ENCODE results near the gene DYNC1I1. TPM values are rescaled to one million over a fixed set of nuclear protein-coding genes. Genes with fewer than 3 reads are reported as not detected.

Gene DYNC1I1
- polyA plus RNA-seq, 1 donor from 2014 or later: 28.9 TPM

- no peaks in the 10 kb centered on the region for H3K9me2 ChIP-seq (ENCODE audit: insufficient read depth, low read length)
- H3K9ac ChIP-seq (ENCODE audit: low read length): no peak overlapping the region
- no peak overlapping the region for H3K4me3 ChIP-seq (ENCODE audit: low read length)
- H2AFZ ChIP-seq (ENCODE audit: low read depth, low read length): no peak overlapping the region
- no peaks in the 10 kb centered on the region for H3K36me3 ChIP-seq (ENCODE audit: insufficient read depth, low read length)
- H3K79me2 ChIP-seq (replicated peaks; ENCODE audit: insufficient read depth, low read length): no peaks in the 10 kb centered on the region
- no peak overlapping the region for H3K27ac ChIP-seq (ENCODE audit: low read length)
- no peaks in the 10 kb centered on the region for H3F3A ChIP-seq (ENCODE audit: insufficient read depth, low read length, poor library complexity, severe bottlenecking)
- H3K27me3 ChIP-seq (ENCODE audit: insufficient read depth, low read depth, low read length): no peaks in the 10 kb centered on the region
- no peak overlapping the region for H3K4me2 ChIP-seq (ENCODE audit: low read length)
- H4K20me1 ChIP-seq (ENCODE audit: insufficient read depth): no peaks in the 10 kb centered on the region
- H3K9me3 ChIP-seq (ENCODE audit: low read length): no peaks in the 10 kb centered on the region
- TF ChIP-seq, protein P1, sequence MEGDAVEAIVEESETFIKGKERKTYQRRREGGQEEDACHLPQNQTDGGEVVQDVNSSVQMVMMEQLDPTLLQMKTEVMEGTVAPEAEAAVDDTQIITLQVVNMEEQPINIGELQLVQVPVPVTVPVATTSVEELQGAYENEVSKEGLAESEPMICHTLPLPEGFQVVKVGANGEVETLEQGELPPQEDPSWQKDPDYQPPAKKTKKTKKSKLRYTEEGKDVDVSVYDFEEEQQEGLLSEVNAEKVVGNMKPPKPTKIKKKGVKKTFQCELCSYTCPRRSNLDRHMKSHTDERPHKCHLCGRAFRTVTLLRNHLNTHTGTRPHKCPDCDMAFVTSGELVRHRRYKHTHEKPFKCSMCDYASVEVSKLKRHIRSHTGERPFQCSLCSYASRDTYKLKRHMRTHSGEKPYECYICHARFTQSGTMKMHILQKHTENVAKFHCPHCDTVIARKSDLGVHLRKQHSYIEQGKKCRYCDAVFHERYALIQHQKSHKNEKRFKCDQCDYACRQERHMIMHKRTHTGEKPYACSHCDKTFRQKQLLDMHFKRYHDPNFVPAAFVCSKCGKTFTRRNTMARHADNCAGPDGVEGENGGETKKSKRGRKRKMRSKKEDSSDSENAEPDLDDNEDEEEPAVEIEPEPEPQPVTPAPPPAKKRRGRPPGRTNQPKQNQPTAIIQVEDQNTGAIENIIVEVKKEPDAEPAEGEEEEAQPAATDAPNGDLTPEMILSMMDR (IDR thresholded peaks at IDR 0.05; ENCODE audit: poor library complexity, severe bottlenecking): no peak
- TF ChIP-seq EZH2 (IDR thresholded peaks at IDR 0.05; ENCODE audit: borderline replicate concordance, insufficient read depth, low read length, poor library complexity, severe bottlenecking) (no peak), POLR2AphosphoS5 (IDR thresholded peaks at IDR 0.05) (no peak), MXI1 (conservative IDR thresholded peaks at IDR 0.05; ENCODE audit: poor library complexity, severe bottlenecking) (no peak), RAD21 (conservative IDR thresholded peaks at IDR 0.05) (no peak), TAF1 (IDR thresholded peaks at IDR 0.05; ENCODE audit: low read depth) (no peak), SMC3 (conservative IDR thresholded peaks at IDR 0.05; ENCODE audit: poor library complexity) (no peak), REST (IDR thresholded peaks at IDR 0.05; ENCODE audit: borderline replicate concordance) (no peak), EP300 (conservative IDR thresholded peaks at IDR 0.05; ENCODE audit: poor library complexity, severe bottlenecking) (no peak)
Measured at GRCh38 chr7:95861041-95861440, 88.7 kb downstream of the DYNC1I1 start.

- H2AFZ ChIP-seq (ENCODE audit: low read depth, low read length): no peak overlapping the region
- H3K9ac ChIP-seq (ENCODE audit: low read length): no peak overlapping the region
- H3K4me3 ChIP-seq (ENCODE audit: low read length): no peak overlapping the region
- no peak overlapping the region for H3K27ac ChIP-seq (ENCODE audit: low read length)
- no peaks in the 10 kb centered on the region for H4K20me1 ChIP-seq (ENCODE audit: insufficient read depth)
- TF ChIP-seq EZH2 (IDR thresholded peaks at IDR 0.05; ENCODE audit: borderline replicate concordance, insufficient read depth, low read length, poor library complexity, severe bottlenecking) (no peak), TAF1 (IDR thresholded peaks at IDR 0.05; ENCODE audit: low read depth) (no peak), REST (IDR thresholded peaks at IDR 0.05; ENCODE audit: borderline replicate concordance) (no peak), EP300 (conservative IDR thresholded peaks at IDR 0.05; ENCODE audit: poor library complexity, severe bottlenecking) (no peak), POLR2AphosphoS5 (IDR thresholded peaks at IDR 0.05) (no peak), MXI1 (conservative IDR thresholded peaks at IDR 0.05; ENCODE audit: poor library complexity, severe bottlenecking) (no peak), RAD21 (conservative IDR thresholded peaks at IDR 0.05) (no peak), SMC3 (conservative IDR thresholded peaks at IDR 0.05; ENCODE audit: poor library complexity) (no peak)
- TF ChIP-seq, protein P1 (IDR thresholded peaks at IDR 0.05; ENCODE audit: poor library complexity, severe bottlenecking): no peak
- no peaks in the 10 kb centered on the region for H3K36me3 ChIP-seq (ENCODE audit: insufficient read depth, low read length)
- no peaks in the 10 kb centered on the region for H3K9me2 ChIP-seq (ENCODE audit: insufficient read depth, low read length)
- no peaks in the 10 kb centered on the region for H3K27me3 ChIP-seq (ENCODE audit: insufficient read depth, low read depth, low read length)
- H3K4me2 ChIP-seq (ENCODE audit: low read length): no peak overlapping the region
- H3K79me2 ChIP-seq (replicated peaks; ENCODE audit: insufficient read depth, low read length): no peaks in the 10 kb centered on the region
- no peaks in the 10 kb centered on the region for H3F3A ChIP-seq (ENCODE audit: insufficient read depth, low read length, poor library complexity, severe bottlenecking)
- no peaks in the 10 kb centered on the region for H3K9me3 ChIP-seq (ENCODE audit: low read length)
Measured at GRCh38 chr7:95863623-95864022, 91.3 kb downstream of the DYNC1I1 start.

All from neural cell (in vitro differentiated cells).